GM19025 (cell line): Measurements from ENCODE around the gene TFG.

Source experiments
- ATAC-seq: cut with Tn5 transposase; IDR thresholded peaks from one replicate; pipeline ENCODE4 v1.9.1; 2021; ENCODE audit warnings: mild to moderate bottlenecking, low read depth, moderate library complexity; ENCODE audit not compliant: unreplicated experiment

The TFG gene

GRCh38 chr3:100703865-100704264 is 5.4 kb upstream of the TFG start:
- no peak for ATAC-seq

- ATAC-seq: no peak
These were observed 2.9 kb upstream of the TFG start for GRCh38 chr3:100706365-100706764.

- no peak for ATAC-seq
These were observed 678 bp upstream of the TFG start for GRCh38 chr3:100708644-100708988.

GRCh38 chr3:100709842-100710260 is 557 bp downstream of the TFG start:
- ATAC-seq: no peak

DNA sequence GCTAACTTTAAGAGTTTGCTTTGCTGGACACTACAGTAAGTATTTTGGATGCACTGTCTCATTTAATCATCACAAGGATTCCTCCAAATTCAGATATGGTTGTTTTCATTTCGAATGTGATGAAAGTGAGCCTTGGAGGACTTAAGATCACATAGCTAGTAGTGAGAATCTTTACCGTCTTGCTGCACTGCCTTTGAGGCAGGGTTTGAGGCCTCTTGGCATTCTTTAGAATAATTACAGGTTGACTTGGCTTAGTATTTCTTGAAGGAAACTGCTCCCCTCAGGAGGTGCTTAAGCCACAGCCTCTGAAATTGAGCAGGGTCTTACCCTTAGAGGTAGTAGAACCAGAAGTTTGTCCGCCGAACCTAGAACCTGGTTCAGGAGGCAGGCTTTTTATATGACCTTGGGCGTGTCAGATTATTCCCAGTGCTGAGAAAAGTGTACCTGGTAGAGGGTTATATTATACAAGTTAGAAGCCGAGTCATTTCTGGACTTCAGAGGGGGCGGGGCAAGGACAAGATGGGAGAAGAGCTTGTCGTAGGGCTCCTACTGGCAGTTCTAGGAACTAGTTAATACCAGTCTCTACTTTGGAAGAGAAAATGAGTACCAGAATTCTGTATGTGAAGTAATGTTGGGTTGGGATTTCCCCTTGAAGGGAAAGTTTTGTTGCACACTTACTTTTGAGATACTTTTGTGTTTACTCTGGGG is 1.1 kb downstream of the TFG start:
- peak; percentile 29 for ATAC-seq

DNA sequence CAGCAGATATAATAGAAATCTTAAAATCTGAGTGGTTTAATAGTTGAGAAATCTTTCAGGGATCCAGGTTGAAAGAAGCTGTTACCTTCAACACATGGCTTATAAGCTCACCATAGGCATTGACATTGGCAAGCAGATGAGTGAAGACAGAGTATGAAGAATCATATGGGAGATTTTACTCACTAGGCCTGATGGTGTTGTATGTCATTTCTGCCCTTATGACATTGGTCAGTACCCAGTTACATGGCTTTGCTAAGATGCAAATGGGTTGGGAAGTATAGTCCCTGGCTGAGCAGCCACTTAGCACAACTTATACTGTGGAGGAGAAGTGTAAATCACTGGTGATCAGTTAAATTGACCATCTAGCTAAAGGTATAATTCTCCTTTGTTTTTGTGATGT is 5.9 kb downstream of the TFG start:
- no peak for ATAC-seq

- ATAC-seq: no peak
These were observed 7.8 kb downstream of the TFG start for GRCh38 chr3:100717063-100717462.

DNA sequence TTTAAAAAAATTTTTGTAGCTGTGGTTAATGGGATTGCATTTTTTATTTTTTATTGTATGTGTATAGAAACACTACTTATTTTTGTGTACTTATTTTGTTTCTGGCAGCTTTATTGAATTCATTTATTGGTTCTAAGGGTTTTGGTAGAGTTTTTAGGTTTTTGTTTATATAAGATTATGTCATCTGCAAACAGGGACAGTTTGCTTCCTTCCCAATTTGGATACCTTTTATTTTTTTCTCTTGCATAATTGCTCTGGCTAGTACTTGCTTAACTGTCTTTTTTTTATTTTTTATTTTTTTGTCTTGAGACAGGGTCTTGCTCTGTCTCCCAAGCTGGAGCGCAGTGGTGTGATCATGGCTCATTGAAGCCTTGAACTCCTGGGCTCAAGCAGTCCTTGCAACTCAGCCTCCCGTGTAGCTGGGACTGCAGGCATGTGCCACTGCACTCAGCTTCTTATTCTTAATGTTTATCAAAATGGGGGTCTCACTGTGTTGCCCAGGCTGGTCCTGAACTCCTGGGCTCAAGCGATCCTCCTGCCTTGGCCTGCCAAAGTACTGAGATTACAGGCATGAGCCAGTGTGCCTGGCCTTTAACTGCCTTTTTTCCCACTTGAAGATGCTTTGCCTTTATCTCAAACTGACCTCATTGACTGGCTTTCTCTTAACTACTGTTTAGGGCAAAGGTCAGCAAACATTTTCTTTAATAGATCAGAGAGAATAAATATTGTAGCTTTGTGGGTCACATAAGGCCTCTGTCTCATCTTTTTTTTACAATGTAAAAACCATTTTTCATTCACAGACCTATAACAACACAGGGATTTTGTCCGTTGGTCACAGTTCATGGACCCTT is 8.6 kb downstream of the TFG start:
- ATAC-seq: no peak

DNA sequence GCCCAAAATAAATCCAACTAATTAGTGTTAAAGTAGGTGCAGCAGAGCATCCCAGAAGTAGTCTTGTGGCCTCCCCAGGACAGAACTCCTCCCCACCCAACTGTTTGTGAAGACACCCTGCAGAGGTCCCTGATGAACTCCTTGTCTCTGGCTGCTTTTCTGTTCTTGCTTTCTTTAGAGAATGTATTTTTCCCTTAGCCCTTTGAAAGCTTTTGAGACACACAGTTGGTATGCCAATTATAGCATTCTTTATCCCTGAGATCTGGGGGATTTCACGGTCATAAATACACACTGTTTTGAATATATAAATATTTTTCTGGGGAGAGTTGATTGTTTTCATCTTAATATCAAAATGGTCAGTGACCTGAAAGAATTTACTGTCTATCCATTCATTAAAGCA is 9.8 kb downstream of the TFG start:
- ATAC-seq: no peak

GRCh38 chr3:100720426-100720825 is 11.1 kb downstream of the TFG start:
- no peak for ATAC-seq

DNA sequence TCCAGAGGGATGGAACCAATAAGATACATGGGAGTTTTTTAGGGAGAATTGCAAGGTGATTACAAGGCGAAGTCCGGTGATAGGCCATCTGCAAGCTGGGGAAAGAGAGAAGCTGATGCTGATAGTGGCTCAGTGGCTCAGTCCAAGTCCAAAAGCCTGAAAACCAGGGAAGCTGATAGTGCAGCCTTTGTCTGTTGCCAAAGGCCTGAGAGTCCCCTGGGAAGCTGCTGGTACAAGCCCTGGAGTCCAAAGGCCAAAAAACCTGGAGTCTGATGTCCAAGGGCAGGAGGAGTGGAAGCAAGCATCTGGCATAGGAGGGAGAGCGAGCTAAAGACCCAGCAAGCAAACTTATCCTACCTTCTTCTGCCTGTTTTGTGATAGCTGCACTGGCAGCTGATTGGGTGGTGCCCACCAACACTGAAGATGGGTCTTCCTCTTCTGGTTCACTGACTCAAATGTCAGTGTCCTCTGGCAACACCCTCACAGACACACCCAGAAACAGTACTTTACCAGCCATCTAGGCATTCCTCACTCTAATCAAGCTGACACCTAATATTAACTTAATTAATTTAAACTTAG is 16.7 kb downstream of the TFG start:
- ATAC-seq: no peak

DNA sequence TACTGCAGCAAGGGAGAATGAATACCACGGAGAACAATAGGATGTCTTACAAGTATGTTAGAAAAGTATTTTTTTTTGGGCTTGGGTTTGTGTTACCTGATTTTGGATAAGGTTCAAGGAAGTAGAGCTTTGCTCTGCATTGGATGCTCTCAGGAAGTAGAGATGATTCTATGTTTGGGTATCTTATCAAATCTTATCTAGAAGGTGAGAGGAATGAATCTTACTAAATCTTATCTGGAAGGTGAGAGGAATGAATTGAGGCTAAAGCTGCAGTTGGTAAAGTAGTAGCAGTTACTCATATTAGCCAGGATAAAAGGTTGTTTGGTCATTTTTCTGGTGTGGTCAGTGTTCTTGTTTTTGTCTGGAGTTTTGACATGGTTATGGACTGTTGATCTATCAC is 17.4 kb downstream of the TFG start:
- no peak for ATAC-seq

GRCh38 chr3:100730524-100730923 is 21.2 kb downstream of the TFG start:
- ATAC-seq: peak; percentile 52

DNA sequence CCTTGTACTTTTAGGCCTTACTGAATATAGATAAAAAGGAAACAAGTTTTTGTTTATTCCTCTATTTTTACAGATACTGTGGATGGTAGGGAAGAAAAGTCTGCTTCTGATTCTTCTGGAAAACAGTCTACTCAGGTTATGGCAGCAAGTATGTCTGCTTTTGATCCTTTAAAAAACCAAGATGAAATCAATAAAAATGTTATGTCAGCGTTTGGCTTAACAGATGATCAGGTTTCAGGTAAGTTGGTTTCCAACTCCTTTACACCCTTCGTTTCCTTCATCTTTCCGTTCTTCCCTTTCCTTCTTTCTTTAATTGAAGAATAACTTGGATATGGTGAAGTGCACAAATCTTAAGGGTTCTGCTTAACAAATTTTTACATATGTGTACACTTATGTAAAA is 23.1 kb downstream of the TFG start:
- ATAC-seq: no peak

GRCh38 chr3:100737334-100737733 is 28.0 kb downstream of the TFG start:
- ATAC-seq: no peak

- ATAC-seq: no peak
These were observed 30.9 kb downstream of the TFG start for GRCh38 chr3:100740207-100740606.

GRCh38 chr3:100743535-100743934 is 34.2 kb downstream of the TFG start:
- ATAC-seq: no peak

GRCh38 chr3:100744671-100745070 is 35.4 kb downstream of the TFG start:
- ATAC-seq: no peak

GRCh38 chr3:100745617-100746016 is 36.3 kb downstream of the TFG start:
- ATAC-seq: no peak

- no peak for ATAC-seq
These were observed 36.8 kb downstream of the TFG start for GRCh38 chr3:100746092-100746491.

- no peak for ATAC-seq
These were observed 38.9 kb downstream of the TFG start for GRCh38 chr3:100748220-100748619.

DNA sequence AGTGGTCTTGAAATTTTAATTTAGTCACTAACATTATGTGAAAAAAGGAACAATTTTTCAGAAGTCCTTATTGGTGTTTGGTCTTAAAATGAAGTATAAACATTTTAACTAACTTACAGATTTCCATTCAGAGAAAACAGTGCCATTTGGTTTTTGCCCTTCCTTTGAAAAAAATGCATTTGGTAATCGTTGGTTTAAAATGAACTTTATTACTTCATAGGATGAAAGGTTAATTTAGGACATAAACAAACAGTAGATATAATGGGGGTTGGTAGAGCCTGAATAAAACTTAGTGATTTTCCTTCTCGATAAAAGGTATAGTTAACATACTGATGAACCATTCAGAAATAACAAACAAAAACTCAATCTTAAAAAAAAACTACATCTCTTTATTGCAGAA is 39.7 kb downstream of the TFG start:
- ATAC-seq: no peak
